Inferior parietal cortex (tissue), 1 donor: ENCODE measurements around the gene TP53RK.
A peak's percentile ranks its signal among the peaks of the same experiment; 100 is the strongest.

Source experiments
- DNase-seq: peaks from one replicate; pipeline ENCODE4 v3.0.0-alpha.2; 2016; ENCODE audit errors: extremely low spot score

The TP53RK gene

DNA sequence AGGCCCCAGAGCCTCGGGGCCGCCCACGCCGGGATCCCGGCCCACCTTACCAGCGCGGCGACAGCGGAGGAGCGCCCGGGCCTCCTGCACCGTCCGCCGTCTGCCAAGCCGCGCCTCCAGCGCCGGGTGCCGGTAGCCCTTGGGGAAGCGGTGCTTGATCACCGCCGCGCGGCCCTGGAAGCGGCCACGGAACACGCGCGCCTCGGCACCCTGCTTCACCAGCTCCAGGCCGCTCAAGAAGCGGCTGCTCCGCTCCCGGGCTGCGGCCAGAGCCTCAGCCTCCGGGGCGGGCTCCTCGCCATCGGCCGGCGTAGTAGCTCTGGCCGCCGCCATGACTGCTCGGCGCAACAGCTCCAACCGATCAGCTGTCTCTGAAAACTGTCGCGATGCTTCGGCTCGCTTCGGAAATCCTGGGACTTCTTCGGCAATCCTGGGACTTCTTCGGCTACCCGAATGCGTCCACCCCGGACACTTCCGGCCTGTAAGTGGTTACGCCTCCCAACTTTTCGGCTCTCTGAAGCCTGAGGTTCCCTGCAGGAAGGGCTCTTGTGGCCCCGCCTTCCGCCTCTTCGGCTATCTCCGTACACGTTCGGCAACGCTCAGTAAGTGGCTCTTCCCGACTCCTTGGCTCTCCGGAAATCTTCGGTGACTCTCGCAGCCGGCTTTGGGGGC lies at the start of gene TP53RK:
TSS of gene TP53RK (minus strand) at position 363 of the 672 bp plus-strand sequence. CDS start at position 333, 30 bp downstream.
- peak; percentile 97 for DNase-seq

DNA sequence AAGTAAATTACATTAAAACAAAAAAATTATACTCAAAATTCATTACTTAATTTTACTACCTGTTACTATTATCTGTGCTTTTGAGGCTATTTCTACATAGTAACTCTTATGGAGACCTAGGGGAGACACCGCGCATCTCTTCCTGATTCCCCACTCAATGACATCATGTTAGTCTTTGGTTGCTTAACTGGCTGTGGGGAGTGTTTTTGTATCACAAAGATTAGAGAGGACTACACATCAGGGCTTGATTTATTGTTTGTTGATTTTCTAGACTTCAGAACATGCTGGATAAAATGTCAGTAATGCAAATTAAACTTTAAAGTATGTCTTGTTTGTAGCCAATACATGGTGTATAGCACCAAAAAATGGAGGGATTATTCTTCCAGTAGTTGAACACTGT lies 46.2 kb upstream of the TP53RK start:
- no peak for DNase-seq

DNA sequence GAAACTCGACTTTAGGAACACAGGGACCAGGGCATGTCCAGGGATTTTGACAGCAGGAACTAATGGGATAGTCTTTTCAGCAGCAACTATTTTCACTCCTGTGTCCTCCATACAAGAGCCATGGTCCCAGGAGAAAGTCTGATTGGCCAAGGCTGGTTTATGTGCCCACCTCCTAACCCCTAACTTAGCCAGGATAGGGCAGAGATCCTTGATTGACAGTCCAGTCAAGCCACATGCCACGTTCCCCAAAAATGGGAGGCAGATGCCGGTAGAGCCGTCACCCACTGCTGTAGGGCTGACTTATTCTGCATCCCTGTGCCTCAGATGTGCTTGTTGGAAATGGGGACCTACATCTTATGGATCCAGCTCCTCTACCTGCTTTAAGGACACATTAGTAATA lies 42.5 kb upstream of the TP53RK start:
- no peak for DNase-seq

DNA sequence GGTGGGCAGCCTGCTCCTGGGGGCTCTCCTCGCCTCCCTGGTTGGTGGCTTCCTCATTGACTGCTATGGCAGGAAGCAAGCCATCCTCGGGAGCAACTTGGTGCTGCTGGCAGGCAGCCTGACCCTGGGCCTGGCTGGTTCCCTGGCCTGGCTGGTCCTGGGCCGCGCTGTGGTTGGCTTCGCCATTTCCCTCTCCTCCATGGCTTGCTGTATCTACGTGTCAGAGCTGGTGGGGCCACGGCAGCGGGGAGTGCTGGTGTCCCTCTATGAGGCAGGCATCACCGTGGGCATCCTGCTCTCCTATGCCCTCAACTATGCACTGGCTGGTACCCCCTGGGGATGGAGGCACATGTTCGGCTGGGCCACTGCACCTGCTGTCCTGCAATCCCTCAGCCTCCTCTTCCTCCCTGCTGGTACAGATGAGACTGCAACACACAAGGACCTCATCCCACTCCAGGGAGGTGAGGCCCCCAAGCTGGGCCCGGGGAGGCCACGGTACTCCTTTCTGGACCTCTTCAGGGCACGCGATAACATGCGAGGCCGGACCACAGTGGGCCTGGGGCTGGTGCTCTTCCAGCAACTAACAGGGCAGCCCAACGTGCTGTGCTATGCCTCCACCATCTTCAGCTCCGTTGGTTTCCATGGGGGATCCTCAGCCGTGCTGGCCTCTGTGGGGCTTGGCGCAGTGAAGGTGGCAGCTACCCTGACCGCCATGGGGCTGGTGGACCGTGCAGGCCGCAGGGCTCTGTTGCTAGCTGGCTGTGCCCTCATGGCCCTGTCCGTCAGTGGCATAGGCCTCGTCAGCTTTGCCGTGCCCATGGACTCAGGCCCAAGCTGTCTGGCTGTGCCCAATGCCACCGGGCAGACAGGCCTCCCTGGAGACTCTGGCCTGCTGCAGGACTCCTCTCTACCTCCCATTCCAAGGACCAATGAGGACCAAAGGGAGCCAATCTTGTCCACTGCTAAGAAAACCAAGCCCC lies 36.2 kb upstream of the TP53RK start:
- DNase-seq, result no peak

DNA sequence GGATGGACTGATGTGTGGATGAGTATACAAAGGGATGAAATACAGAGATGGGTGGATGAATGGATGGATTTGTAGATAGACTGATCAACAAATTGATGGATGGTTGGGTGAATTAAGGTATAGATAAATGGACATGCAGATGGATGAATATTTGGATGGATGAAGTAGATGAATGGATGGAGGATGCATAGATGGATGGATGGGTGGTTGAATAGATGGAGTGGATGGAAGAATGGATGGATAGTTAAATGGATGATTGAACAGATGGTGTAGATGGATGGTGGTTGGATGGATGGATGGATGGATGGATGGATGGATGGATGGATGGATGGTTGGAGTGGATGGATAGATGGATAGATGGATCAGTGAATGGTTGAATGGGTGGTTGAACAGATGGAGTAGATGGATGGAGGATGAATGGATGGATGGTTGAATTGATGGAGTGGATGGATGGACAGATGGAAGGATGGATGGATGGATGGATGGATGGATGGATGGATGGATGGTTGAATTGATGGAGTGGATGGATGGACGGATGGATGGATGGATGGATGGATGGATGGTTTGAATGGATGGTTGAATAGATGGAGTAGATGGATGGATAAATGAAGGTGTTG lies 35.2 kb upstream of the TP53RK start:
- no peak for DNase-seq

DNA sequence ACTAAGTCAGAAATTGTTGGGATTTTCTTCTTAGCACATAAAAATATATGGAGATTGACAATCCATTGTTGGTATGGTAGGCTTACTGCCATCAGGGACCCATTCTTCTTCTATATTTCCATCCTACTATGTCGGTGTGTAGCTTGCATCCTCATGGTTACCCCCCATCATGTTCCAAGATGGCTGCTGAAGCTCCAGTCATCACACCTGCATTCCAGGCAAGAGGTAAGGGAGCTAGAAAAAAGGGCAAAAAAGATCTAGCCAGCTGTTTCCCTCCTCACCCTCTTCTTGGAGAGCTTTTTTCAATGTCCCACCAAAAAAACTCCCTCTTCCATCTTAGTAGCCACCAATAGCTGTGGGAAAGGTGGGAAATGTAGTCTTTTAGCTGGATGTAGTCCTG lies 33.8 kb upstream of the TP53RK start:
- no peak for DNase-seq

DNA sequence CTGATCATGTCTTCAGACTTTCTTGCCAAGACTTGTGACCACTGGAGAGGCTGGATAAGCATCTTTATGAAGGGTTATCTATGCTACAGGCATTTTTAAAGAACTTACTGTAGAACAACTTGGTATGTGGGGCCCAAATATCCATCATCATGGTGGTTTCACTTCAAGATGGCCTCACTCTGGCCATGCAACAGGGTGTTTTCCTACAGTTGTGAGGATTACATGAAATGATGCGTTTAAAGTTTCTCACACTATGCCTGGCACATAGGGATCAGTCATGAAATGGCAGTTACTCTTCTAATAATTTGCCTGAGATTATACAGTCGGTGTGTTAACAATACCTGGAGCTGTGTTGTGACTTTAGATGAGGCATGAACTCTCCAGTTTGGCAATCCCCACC lies 33.2 kb upstream of the TP53RK start:
- no peak for DNase-seq

DNA sequence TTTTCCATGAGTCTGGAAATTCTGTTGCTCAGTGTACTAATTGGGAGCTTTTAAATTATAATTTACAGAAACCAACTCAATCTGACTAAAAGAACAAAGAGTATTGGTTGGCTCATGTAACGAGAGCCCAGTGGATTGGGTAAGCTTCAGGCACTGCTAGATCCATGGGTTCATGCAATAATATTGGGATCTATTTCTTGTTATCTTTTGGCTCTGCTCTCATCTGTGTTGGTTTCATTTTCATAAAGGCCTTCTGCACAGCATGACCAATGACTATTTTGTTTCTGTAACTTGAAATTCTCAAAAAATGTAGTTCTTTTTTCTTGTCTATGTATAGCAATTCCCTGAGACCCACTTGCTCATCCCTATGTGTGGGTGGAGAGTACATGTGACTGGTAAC lies 32.2 kb upstream of the TP53RK start:
- DNase-seq, result no peak

DNA sequence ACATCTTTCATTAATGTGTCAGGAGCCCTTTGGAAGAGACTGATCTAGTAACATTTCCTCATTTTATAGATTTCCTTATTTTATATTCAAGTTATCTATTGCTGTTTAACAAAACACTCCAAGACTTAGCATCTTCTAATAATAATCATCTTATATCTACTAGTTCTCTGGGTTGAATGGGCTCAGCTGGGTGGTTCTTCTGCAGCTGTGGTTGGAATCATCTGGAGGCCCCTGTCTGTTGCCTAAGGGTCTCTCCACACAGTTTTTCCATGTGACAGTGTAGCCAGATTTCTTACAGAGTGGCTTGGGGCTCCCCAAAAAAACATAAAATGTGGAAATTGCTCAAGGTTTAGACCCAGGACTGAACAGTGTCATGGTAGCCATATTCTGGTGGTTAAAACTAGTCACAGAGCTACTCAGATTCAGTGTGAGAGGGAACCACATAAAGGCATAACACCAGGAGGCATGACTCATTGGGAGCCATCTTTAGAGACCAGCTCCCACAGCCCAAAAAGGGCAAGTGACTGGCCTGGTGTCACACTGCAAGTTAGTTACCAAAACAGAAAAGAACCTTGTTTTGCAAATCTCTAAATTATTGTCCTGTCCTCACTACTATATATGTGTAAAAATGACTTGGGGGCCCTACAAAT lies 31.7 kb upstream of the TP53RK start:
- DNase-seq, result no peak

DNA sequence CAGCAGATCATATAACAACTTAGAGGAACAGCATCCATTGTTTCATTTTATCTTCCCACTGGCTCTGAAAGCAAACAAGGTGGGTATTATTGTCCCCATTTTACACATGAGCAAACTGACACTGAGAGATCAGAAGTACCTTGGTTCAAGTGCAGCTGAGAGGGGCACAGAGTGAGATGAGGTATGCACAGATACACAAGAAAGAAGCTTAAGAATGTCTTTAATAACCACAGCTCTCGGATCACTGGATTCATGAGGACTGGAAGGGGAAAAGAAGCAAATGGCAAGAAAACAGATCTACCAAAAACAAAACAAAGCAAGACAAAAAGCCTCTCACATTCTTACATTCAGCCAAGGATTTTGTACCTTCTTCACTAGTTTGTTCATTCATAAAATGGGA lies 30.8 kb upstream of the TP53RK start:
- DNase-seq, result no peak

DNA sequence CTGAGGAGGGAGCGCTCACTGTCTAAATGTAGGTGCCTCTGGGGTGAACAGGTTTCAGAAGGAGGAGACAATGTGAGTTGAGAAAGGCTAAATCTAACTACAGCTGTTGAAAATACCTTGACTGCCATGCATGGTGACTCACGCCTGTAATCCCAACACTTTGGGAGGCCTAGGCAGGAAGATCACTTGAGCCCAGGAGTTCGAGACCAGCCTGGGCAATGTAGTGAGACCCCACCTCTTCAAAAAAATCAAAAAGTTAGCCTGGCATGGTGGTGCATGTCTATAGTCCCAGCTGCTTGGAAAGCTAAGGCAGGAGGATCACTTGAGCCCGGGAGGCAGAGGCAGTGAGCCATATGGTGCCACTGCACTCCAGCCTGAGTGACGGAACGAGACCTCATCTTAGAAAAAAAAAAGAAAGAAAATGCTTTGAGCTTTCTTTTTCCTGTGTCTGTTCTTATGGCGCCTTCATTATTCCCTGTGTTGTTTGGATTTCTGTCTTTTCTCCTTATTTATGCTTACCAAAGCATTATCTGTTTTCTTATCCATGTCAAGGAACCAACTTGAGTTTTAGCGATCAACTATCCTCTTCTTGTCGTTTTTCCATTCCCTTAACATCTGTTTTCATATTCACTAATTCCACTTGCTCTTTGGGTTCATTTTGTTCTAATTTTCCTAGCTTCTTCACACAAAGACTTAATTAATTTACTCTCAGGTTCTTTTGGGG lies 28.7 kb upstream of the TP53RK start:
- DNase-seq, result no peak

DNA sequence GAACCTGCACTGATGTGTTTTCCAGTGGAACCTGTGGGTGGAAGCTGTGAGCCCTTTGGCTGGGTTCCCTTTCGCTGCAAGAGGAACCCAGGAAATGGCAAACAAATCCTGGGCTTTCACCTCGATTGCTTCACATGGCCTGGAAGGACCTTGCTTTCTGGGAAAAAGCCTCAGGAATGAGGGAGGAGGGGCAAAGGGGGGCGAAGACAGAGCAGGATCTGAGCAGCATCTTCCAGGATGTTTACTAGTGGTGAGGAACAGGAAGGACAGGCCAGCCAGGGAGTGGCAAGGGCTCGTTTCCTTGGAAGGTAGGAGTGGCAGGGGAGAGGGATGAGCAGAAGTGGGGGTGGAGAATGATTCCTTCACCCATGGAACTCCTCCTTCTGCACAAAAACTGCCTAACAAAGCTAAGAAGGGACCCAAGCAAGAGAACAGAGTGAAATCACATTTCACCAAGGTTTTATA lies 26.1 kb upstream of the TP53RK start:
- no peak for DNase-seq

DNA sequence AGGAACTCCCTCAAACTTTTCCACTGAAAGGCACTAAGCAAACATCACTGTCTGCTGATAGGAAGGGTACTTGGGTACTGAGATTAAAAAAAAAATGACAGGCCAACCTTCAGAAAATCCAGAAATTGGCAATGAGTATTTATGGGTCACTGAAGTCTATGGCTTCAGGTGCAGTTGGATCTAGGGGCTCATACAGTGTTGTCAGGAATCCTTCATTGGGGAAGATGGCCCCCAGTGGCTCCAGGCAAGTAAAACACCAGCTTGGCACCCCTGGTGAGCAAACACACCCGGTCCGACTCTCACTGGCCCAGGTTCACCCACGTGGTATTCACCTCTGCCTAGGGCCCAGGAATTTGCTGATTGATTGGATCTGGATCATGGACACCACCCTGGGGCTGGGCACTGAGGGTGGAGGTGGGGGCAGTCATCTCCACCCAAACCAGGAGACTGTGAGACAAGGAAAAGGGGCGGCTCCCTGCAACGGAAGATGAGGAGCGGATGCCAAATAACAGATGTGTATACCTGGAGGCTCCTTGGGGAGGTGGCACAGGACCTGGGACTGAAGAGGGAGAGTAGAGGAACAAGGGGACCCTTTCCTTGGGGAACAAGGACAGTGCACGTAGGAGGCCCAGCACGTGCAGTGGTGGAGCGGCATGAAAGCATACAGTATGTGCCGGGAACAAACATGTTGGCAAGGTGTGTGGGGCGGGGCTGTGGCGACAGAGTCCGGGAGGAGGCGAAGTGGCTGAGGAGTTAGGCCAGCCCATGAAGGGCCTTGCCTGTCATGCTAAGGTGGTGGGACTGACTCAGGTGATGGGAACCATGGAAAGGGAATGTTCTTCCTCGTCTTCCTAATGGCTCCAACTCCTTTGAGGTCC lies 25.0 kb upstream of the TP53RK start:
- no peak for DNase-seq

DNA sequence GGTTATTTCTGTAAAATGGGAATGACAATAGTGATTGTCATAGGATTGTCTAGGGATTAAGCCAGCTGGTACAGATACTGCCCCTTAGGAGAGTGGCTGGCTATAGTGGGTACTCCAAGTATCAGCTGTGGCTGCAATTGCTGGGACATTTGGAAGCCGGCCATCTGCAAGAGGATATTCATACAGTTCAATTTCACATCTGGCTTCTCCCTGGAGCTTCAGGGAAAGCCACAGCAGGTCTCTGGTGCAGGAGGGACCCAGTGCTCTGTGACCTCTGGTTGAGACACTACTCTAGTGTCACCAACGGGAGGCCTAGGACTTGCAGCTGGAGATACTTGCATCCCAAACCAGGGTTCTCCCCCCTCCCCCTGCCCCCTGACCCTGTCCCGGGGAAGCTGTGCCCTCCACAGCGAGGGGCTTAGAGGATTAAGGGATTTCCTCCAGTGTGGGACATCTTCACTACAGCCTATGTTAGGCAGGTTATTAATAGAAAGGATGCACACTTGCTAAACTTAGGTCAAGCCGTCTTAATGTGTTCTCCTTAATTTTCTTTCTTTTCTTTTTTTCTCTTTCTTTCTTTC lies 22.9 kb upstream of the TP53RK start:
- DNase-seq, result no peak

DNA sequence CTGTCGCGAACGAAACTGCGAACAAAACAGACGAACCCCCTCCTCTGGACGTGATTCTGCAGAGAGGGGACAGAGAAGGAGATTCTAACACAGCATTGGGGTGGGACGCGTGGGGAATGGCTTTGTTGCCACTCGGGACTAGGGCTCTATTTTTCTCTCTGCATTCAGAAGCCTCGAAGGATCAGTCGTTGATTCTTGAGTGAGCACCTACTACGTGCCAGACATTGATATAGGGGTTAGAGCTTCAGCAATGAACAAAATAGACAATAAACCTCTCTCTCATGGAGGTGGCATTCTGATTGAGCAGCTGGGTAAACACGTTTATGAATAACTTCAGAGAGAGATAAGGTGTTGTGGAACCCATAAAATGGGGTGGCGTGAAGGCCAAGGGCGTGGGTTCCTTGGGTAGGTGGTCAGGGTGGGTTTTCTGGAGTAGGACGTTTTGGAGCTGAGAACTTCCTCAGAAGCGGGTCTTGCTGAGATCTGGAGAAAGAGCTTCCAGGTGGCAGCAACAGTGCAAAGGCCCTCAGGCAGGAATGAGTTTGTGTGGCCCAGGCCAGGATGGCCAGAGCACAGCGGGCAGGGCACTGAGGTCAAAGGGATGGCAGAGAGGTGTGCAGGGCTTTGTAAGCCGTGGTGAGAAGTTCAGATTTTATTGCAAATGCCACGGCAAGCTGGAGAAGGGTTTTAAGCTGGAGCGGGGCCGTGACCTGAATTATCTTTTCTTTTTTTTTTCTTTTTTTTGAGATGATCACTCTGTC lies 21.1 kb upstream of the TP53RK start:
- no peak for DNase-seq

DNA sequence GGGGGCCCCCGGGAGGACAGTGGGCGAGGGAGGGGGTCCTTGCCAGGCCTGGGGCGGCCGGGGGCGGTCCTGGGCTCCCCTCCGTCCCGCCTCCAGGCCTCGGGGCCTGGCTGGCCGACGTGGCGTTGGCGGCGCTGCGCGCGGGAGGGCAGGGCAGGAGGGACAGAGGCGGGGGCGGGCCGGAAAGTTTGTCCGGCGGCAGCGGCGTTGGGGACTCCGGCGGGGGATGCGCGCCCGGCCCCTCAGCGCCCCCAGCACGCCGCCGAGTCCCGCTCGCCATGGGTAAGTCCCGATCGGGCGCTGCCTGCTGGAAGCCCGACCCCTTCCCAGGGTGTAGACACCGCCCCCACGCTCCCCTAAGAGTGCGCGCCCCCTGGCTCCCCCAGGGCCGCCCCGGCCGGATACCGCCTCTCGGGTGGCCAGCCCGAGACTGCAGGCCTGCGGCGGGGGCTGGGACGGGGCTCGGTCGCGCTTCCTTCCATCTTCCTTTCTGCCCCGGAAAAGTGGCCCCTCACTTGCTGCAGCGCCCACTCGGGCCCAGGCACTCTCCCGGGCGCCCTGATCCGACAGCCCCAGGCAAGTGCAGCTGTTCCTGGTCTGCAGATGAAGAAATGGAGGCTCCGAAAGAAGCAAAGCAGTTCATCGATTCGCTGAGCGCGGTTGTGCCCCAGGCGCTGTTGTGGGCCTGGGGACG lies 20.4 kb upstream of the TP53RK start, which contains the start of gene SLC2A10:
TSS of gene SLC2A10 (plus strand) at position 191 of the 694 bp plus-strand sequence. CDS start at position 279, 88 bp downstream.
- no peak for DNase-seq

DNA sequence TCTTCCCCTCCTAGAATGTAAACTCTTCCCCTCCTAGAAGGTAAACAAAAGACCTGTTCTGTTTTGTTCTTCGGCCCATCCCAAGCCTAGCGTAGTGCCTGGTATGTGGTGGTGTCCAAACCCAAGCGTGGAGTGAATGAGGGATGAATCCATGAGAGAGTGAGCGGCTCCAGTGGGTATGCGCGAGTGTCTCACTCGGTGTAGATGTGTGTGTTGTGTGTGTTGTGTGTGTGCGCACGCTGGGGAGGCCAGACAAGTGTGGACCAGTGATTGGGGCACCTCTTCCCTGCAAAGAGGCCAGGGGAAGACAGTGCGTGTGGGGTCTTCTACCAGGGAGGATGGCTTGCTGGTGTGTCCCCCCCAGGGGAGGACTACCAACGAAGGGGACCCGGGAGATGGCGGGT lies 19.8 kb upstream of the TP53RK start:
- no peak for DNase-seq

DNA sequence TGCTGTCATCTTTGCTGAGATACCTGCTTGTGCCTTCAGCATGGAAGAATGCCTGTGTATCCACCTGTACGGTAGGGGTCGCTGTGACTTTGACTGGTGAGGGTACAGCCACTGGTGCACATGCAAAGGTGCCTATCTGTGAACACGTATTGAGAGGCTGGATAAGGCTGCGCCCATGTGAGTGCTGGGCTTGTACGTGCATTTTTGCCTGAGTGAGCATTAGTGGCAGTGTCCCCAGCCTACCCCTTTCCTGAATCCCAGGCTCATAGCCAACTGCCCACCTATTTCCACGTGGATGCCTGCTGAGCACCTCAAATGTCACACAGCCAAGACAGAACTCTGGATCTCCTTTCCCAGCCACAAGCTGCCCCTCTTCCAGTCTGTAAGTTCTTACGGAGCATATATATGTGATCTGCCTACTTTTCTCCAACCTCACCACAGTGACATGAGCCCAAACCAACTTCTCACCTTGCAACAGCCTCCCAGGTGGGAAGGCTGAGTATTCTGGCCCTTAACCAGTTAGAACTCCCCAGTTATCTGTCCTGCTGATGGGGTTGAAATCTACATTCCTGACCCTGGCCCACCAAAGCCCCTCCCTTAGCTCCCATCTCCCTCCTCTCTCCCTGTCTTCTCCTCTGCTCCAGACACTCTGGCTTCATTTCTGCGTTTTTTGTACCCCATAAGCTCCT lies 19.1 kb upstream of the TP53RK start:
- no peak for DNase-seq
